Epithelial cell of proximal tubule (primary cell): ENCODE measurements around the gene TUFM. TPM values are rescaled to one million over a fixed set of nuclear protein-coding genes. Genes with fewer than 3 reads are reported as not detected.
"Not testable (repeated sequence)": the region's sequence is repeated elsewhere in the genome, so short reads cannot be mapped to it uniquely, and the experiment has no call there.

ENCODE experiments used
- DNase-seq: peaks from one replicate; pipeline ENCODE4 v3.0.0-alpha.2; 2011; ENCODE audit warnings: low read depth
- H3K4me3 ChIP-seq: 2 replicates; pipeline ENCODE4 v1.5.1; 2011; ENCODE audit warnings: low read depth, mild to moderate bottlenecking, low read length
- total RNA-seq: library from RNA; depleted of rRNA; stranded (reverse); fragments of >200 nt; gene quantifications from 2 replicates; pipeline ENCODE4 v1.2.3, GENCODE V29; 2015
- TF ChIP-seq, protein P1 (sequence below): conservative IDR thresholded peaks from 2 replicates; pipeline ENCODE4 v1.5.1; 2012; ENCODE audit warnings: low read depth, mild to moderate bottlenecking, low read length

TUFM gene
- total RNA-seq, 1 donor from 2014 or later, result 174 TPM

DNA sequence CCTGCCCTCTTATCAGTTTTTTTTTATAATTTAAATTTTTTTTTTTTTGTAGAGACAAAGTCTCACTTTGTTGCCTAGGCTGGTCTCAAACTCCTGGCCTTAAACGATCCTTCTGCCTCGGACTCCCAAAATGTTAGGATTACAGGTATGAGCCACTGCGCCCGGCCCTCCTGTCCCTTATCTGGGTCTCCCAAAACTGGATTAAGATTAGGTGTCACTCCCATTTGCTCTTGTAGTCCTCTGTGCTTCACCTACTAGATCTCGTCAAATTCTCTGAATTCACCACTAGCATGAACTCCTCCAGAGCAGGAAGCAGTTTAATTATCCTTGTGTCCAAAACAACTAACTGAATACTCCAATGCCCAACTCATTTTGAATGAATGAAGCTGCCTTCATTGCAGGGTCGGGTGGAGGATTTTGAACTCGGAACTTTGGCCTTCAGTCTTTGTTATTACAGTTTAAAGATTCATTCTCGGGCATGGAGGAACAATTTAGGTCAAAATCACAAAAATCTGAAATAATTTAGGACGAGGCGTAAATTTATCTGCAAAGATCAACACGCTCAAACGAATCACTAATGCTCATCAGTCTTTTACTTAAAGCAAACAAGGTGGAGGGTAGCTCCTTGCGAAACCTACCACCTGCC is 24.2 kb downstream of the TUFM start:
- TF ChIP-seq, protein P1, sequence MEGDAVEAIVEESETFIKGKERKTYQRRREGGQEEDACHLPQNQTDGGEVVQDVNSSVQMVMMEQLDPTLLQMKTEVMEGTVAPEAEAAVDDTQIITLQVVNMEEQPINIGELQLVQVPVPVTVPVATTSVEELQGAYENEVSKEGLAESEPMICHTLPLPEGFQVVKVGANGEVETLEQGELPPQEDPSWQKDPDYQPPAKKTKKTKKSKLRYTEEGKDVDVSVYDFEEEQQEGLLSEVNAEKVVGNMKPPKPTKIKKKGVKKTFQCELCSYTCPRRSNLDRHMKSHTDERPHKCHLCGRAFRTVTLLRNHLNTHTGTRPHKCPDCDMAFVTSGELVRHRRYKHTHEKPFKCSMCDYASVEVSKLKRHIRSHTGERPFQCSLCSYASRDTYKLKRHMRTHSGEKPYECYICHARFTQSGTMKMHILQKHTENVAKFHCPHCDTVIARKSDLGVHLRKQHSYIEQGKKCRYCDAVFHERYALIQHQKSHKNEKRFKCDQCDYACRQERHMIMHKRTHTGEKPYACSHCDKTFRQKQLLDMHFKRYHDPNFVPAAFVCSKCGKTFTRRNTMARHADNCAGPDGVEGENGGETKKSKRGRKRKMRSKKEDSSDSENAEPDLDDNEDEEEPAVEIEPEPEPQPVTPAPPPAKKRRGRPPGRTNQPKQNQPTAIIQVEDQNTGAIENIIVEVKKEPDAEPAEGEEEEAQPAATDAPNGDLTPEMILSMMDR, result no peak
- H3K4me3 ChIP-seq, result peak overlapping the region; percentile 87
- DNase-seq, result no peak

DNA sequence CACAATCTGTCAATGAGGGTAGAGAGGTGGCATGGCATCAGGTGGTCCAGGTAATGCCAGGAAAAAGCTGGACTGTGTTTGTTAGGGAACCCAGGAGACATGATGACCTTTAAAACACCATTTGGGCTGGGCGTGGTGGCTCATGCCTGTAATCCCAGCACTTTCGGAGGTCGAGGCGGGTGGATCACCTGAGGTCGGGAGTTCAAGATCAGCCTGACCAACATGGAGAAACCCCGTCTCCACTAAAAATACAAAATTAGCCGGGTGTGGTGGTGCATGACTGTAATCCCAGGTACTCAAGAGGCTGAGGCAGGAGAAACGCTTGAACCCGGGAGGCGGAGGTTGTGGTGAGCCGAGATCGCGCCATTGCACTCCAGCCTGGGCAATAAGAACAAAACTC is 25.6 kb downstream of the TUFM start:
- DNase-seq, H3K4me3 ChIP-seq: not testable (repeated sequence)

DNA sequence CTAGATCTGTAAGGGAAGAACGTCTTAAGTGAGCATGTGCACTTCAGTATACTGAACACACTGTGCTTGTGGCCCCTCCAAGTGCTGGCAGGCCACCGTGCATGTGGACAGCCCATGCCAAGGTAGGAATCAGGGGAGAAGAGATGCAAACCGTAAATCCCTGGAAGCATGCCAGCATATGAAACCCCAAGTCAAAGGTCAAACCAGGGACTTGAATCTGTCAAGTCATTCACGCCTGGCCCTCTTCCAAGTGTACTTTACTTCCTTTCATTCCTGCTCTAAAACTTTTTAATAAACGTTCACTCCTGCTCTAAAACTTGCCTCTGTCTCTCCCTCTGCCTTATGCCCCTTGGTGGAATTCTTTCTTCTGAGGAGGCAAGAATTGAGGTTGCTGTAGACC is 26.1 kb downstream of the TUFM start:
- no peak for DNase-seq

DNA sequence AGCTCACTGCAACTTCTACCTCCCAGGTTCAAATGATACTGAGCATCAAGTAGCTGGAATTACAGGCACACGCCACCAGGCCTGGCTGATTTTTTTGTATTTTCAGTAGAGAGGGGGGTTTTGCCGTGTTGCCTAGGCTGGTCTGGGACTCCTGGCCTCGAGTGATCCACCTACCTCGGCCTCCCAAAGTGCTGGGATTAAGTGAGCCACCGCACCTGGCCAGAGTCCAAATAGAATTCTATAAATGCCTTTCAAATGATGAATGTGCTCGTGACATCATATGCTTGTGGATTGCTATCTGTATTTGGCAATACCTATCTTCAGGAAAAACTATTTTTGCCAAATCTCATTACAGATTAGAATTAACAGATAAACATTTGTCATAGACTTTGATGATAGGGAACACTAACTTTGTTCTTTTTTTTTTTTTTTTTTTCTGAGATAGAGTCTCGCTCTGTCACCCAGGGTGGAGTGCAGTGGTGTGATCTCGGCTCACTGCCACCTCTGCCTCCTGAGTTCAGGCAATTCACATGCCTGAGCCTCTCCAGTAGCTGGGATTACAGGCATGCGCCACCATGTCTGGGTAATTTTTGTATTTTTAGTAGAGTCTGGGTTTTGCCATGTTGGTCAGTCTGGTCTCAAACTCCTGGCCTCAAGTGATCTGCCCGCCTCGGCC is 38.6 kb downstream of the TUFM start:
- H3K4me3 ChIP-seq, DNase-seq: not testable (repeated sequence)

More for the DNA sequence above, 26.1 kb downstream of the TUFM start:
- TF ChIP-seq, protein P1, result no peak
- no peak overlapping the region for H3K4me3 ChIP-seq

DNA sequence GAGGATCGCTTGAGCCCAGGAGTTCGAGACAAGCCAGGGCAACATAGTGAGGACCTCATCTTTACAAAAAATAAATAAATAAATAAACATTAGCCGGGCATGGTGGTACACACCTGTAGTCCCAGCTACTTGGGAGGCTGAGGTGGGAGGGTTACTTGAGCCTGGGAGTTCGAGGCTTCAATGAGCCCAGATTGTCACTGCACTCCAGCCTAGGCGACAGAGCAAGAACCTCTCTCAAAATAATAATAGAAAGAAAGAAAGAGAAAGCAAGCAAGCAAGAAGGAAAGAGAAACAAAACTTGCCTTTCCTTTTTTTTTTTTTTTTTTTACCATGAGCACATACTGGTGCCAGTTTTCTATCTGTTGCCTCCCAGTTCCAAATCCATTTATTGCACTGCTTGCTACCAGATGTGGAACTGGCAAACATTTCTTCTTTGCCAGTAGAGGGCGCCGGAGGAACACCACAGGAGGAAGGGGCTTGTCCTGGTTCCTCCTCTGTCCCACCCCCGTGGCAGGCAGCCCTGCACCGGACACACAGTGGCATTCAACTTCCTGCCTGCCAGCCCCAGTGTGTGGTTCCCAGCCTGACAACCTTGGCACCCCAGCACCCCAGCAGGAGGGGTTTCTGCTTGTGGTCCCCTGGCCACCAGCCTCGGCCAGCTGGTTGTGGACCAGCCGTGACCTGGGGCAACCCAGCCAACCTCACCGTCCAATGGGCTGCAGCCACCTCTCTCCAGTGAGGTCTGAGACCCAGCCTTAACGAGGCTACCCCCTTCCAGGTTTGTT is 43.7 kb downstream of the TUFM start:
- H3K4me3 ChIP-seq, result peak overlapping the region; percentile 31
- TF ChIP-seq, protein P1, result peak; percentile 51
- DNase-seq, result not testable (repeated sequence)

Other genes starting within 250 kb of the TUFM start
- 0.17 TPM in 1 of 2 replicates, not detected in the other for gene SULT1A2, start 249.3 kb downstream of the TUFM start, total RNA-seq
- 0.72 and 8.6 TPM in 2 replicates for gene SULT1A1, start 236.3 kb downstream of the TUFM start, total RNA-seq
- not detected in 2 replicates for gene NPIPB8, start 208.3 kb downstream of the TUFM start, total RNA-seq
- 178 and 287 TPM in 2 replicates for gene EIF3C, start 134.9 kb downstream of the TUFM start, total RNA-seq
- not detected in 2 replicates for gene NPIPB9, start 94.6 kb downstream of the TUFM start, total RNA-seq
- gene ATXN2L, start 23.3 kb downstream of the TUFM start, total RNA-seq, result 51.1 and 79.0 TPM in 2 replicates
- gene SH2B1, start 17.5 kb upstream of the TUFM start, total RNA-seq, result 22.4 and 23.4 TPM in 2 replicates
- gene ATP2A1, start 32.1 kb upstream of the TUFM start, total RNA-seq, result 0.14 and 0.92 TPM in 2 replicates
- 35.2 and 40.8 TPM in 2 replicates for gene RABEP2, start 78.9 kb upstream of the TUFM start, total RNA-seq
- gene CD19, start 85.6 kb upstream of the TUFM start, total RNA-seq, result 0.07 TPM in 1 of 2 replicates, not detected in the other
- gene NFATC2IP, start 104.6 kb upstream of the TUFM start, total RNA-seq, result 24.7 and 35.1 TPM in 2 replicates
- gene SPNS1, start 128.4 kb upstream of the TUFM start, total RNA-seq, result 51.7 and 58.1 TPM in 2 replicates
- gene LAT, start 138.7 kb upstream of the TUFM start, total RNA-seq, result 2.0 and 2.1 TPM in 2 replicates